Neural cell (in vitro differentiated cells): ENCODE measurements around the gene CDH4. TPM values are rescaled to one million over a fixed set of nuclear protein-coding genes. Genes with fewer than 3 reads are reported as not detected.

Experiments
- H2AFZ ChIP-seq: fragments of 200-600, 300-800 bp; sonication (generic), shearing (Covaris generic); 2 replicates; pipeline ENCODE4 v1.6.0; 2014; ENCODE audit warnings: low read depth, mild to moderate bottlenecking, antibody characterized with exemption, low read length, moderate library complexity
- H3F3A ChIP-seq: fragments of 200-600 bp; shearing (Covaris generic); 2 replicates; pipeline ENCODE4 v1.6.1; 2016; ENCODE audit warnings: mild to moderate bottlenecking, moderate library complexity, mixed read lengths, antibody characterized with exemption, low read length; ENCODE audit not compliant: insufficient read depth, poor library complexity, severe bottlenecking
- H3K27ac ChIP-seq: fragments of 200-600, 300-800 bp; sonication (generic), shearing (Covaris generic); 2 replicates; pipeline ENCODE4 v1.5.1; 2014; ENCODE audit warnings: mild to moderate bottlenecking, low read length, moderate library complexity
- H3K27me3 ChIP-seq: fragments of 300-800, 200-600 bp; sonication (generic), shearing (Covaris generic); 2 replicates; pipeline ENCODE4 v1.6.0; 2014; ENCODE audit warnings: mild to moderate bottlenecking, low read depth, low read length, moderate library complexity; ENCODE audit not compliant: insufficient read depth
- H3K36me3 ChIP-seq: fragments of 300-800, 200-600 bp; sonication (generic), shearing (Covaris generic); 2 replicates; pipeline ENCODE4 v1.5.1; 2014; ENCODE audit warnings: mild to moderate bottlenecking, antibody characterized with exemption, low read length, moderate library complexity; ENCODE audit not compliant: insufficient read depth
- H3K4me2 ChIP-seq: fragments of 300-800, 200-600 bp; sonication (generic), shearing (Covaris generic); 2 replicates; pipeline ENCODE4 v1.6.0; 2014; ENCODE audit warnings: mild to moderate bottlenecking, low read length
- H3K4me3 ChIP-seq: fragments of 300-800, 200-600 bp; sonication (generic), shearing (Covaris generic); 2 replicates; pipeline ENCODE4 v1.5.1; 2014; ENCODE audit warnings: mild to moderate bottlenecking, low read length, moderate library complexity
- H3K79me2 ChIP-seq: fragments of 200-600 bp; shearing (Covaris generic); replicated peaks from 2 replicates; pipeline ENCODE4 v1.6.0; 2014; ENCODE audit warnings: mild to moderate bottlenecking, low read length, moderate library complexity; ENCODE audit not compliant: insufficient read depth
- H3K9ac ChIP-seq: fragments of 300-800, 200-600 bp; sonication (generic), shearing (Covaris generic); 2 replicates; pipeline ENCODE4 v1.6.1; 2016; ENCODE audit warnings: mild to moderate bottlenecking, low read length, mixed read lengths
- H3K9me2 ChIP-seq: fragments of 200-600 bp; shearing (Covaris generic); 2 replicates; pipeline ENCODE4 v1.6.1; 2016; ENCODE audit warnings: mild to moderate bottlenecking, low read length, mixed read lengths; ENCODE audit not compliant: insufficient read depth
- H3K9me3 ChIP-seq: fragments of 200-600, 300-800 bp; sonication (generic), shearing (Covaris generic); 2 replicates; pipeline ENCODE4 v1.6.1; 2016; ENCODE audit warnings: mild to moderate bottlenecking, mixed run types, low read length, moderate library complexity, mixed read lengths
- H4K20me1 ChIP-seq: fragments of 200-600 bp; shearing (Covaris generic); 2 replicates; pipeline ENCODE4 v1.6.1; 2016; ENCODE audit warnings: mild to moderate bottlenecking, mixed run types; ENCODE audit not compliant: insufficient read depth
- CTCF ChIP-seq: fragments of 450-650 bp; IDR thresholded peaks from 2 replicates; pipeline ENCODE4 v1.5.1; 2014; ENCODE audit warnings: antibody characterized with exemption, mild to moderate bottlenecking, moderate library complexity; ENCODE audit not compliant: poor library complexity, severe bottlenecking
- EP300 ChIP-seq: fragments of 450-650 bp; conservative IDR thresholded peaks from 2 replicates; pipeline ENCODE4 v1.6.1; 2014; ENCODE audit warnings: antibody characterized with exemption, mild to moderate bottlenecking, moderate library complexity; ENCODE audit not compliant: poor library complexity, severe bottlenecking
- EZH2 ChIP-seq: fragments of 200-600, 300-800 bp; shearing (Covaris generic), sonication (generic); IDR thresholded peaks from 2 replicates; pipeline ENCODE4 v1.6.1; 2014; ENCODE audit warnings: antibody characterized with exemption, low read length, borderline replicate concordance, mild to moderate bottlenecking; ENCODE audit not compliant: insufficient read depth, poor library complexity, severe bottlenecking
- MXI1 ChIP-seq: fragments of 450-650 bp; conservative IDR thresholded peaks from 2 replicates; pipeline ENCODE4 v1.6.1; 2014; ENCODE audit warnings: antibody characterized with exemption, mild to moderate bottlenecking; ENCODE audit not compliant: poor library complexity, severe bottlenecking
- POLR2AphosphoS5 ChIP-seq: IDR thresholded peaks from 2 replicates; pipeline ENCODE4 v1.6.1; 2012
- RAD21 ChIP-seq: fragments of 450-650 bp; conservative IDR thresholded peaks from 2 replicates; pipeline ENCODE4 v1.6.1; 2014; ENCODE audit warnings: antibody characterized with exemption, mild to moderate bottlenecking, moderate library complexity
- SMC3 ChIP-seq: fragments of 450-650 bp; conservative IDR thresholded peaks from 2 replicates; pipeline ENCODE4 v1.6.1; 2014; ENCODE audit warnings: antibody characterized with exemption, mild to moderate bottlenecking, moderate library complexity; ENCODE audit not compliant: poor library complexity
- TAF1 ChIP-seq: IDR thresholded peaks from 2 replicates; pipeline ENCODE4 v1.6.1; 2012; ENCODE audit warnings: low read depth
- polyA plus RNA-seq: library from polyadenylated mRNA; depleted of rRNA; stranded (reverse); fragments of >200 nt; gene quantifications from 2 replicates; pipeline ENCODE4 v1.2.3, GENCODE V29; 2014
- TF ChIP-seq, protein P1 (sequence below): IDR thresholded peaks from 2 replicates; pipeline ENCODE4 v1.6.1; 2012; ENCODE audit warnings: borderline replicate concordance

Gene CDH4
- polyA plus RNA-seq, 1 donor from 2014 or later, result 24.6 TPM

DNA sequence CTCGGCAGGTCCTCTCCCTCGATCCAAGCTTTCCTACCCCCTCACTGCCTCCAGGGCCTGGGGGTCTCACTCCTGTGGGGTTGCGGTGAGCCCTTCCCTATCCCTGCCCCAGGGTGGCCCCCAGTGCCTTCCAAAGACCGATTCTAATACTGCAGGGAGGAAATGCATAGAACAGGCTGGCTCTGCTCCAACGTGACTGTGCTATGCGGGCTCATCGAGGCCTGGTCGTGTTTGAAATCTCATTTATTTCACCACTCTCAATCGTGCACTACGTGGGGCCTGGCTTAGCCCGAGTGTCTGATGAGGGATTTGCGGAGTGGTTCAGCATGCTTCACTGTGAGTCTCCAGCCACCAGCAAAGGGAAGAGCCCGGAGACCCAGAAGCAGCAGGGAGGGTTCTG lies 60.9 kb downstream of the CDH4 start:
- H3K79me2 ChIP-seq, result no peaks in the 10 kb centered on the region
- no peaks in the 10 kb centered on the region for H3K9me2 ChIP-seq
- H3K4me3 ChIP-seq, result no peak overlapping the region
- H4K20me1 ChIP-seq, result no peaks in the 10 kb centered on the region
- no peak overlapping the region for H3K9ac ChIP-seq
- no peaks in the 10 kb centered on the region for H3F3A ChIP-seq
- H3K27ac ChIP-seq, result no peak overlapping the region
- H2AFZ ChIP-seq, result no peak overlapping the region
- H3K4me2 ChIP-seq, result no peak overlapping the region
- H3K27me3 ChIP-seq, result no peaks in the 10 kb centered on the region
- TF ChIP-seq TAF1 (no peak), MXI1 (no peak), EZH2 (no peak), RAD21 (no peak), SMC3 (no peak), POLR2AphosphoS5 (no peak), CTCF (no peak), EP300 (no peak)
- TF ChIP-seq, protein P1, sequence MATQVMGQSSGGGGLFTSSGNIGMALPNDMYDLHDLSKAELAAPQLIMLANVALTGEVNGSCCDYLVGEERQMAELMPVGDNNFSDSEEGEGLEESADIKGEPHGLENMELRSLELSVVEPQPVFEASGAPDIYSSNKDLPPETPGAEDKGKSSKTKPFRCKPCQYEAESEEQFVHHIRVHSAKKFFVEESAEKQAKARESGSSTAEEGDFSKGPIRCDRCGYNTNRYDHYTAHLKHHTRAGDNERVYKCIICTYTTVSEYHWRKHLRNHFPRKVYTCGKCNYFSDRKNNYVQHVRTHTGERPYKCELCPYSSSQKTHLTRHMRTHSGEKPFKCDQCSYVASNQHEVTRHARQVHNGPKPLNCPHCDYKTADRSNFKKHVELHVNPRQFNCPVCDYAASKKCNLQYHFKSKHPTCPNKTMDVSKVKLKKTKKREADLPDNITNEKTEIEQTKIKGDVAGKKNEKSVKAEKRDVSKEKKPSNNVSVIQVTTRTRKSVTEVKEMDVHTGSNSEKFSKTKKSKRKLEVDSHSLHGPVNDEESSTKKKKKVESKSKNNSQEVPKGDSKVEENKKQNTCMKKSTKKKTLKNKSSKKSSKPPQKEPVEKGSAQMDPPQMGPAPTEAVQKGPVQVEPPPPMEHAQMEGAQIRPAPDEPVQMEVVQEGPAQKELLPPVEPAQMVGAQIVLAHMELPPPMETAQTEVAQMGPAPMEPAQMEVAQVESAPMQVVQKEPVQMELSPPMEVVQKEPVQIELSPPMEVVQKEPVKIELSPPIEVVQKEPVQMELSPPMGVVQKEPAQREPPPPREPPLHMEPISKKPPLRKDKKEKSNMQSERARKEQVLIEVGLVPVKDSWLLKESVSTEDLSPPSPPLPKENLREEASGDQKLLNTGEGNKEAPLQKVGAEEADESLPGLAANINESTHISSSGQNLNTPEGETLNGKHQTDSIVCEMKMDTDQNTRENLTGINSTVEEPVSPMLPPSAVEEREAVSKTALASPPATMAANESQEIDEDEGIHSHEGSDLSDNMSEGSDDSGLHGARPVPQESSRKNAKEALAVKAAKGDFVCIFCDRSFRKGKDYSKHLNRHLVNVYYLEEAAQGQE, result no peak
- no peaks in the 10 kb centered on the region for H3K36me3 ChIP-seq
- no peaks in the 10 kb centered on the region for H3K9me3 ChIP-seq

DNA sequence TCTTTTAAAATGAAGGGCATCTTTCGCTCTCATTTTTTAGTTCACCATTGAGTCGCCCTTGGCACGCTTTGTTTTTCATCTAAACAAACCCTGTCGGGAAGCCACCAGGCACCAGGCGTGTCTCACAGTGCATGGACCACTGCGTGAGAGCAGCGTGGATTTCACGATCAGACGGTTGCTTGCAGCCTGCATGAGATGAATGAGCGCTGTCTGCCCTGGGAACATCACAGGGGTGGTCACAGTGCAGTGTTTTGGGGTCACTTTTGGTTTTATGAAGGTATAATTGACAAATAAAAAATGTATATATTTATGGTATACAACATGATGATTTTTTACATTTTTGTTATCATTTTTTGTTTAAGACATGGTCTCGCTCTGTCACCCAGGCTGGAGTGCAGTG lies 61.3 kb downstream of the CDH4 start:
- H3K9ac ChIP-seq, result no peak overlapping the region
- H4K20me1 ChIP-seq, result no peaks in the 10 kb centered on the region
- TF ChIP-seq, protein P1, result no peak
- TF ChIP-seq MXI1, result no peak
- no peak for TF ChIP-seq POLR2AphosphoS5
- no peak for TF ChIP-seq EZH2
- no peak for TF ChIP-seq TAF1
- TF ChIP-seq CTCF, result no peak
- TF ChIP-seq EP300, result no peak
- TF ChIP-seq RAD21, result no peak
- TF ChIP-seq SMC3, result no peak

More for the DNA sequence above, 61.3 kb downstream of the CDH4 start:
- H3K9me3 ChIP-seq, result no peaks in the 10 kb centered on the region
- H3F3A ChIP-seq, result no peaks in the 10 kb centered on the region
- no peaks in the 10 kb centered on the region for H3K36me3 ChIP-seq
- no peaks in the 10 kb centered on the region for H3K9me2 ChIP-seq
- H3K79me2 ChIP-seq, result no peaks in the 10 kb centered on the region
- no peak overlapping the region for H2AFZ ChIP-seq
- H3K4me3 ChIP-seq, result no peak overlapping the region
- no peak overlapping the region for H3K4me2 ChIP-seq
- H3K27ac ChIP-seq, result no peak overlapping the region
- H3K27me3 ChIP-seq, result no peaks in the 10 kb centered on the region
